IPS-15b (cell line): ENCODE results near the gene DSE.
"Not testable (repeated sequence)": the region's sequence is repeated elsewhere in the genome, so short reads cannot be mapped to it uniquely, and the experiment has no call there.

Source experiments
- H3K27me3 ChIP-seq: one replicate; pipeline ENCODE4 v1.6.1; 2013; ENCODE audit warnings: low read length; ENCODE audit not compliant: control insufficient read depth, insufficient read depth
- H3K36me3 ChIP-seq: one replicate; pipeline ENCODE4 v1.6.1; 2013; ENCODE audit warnings: low read length; ENCODE audit not compliant: control insufficient read depth, insufficient read depth
- H3K4me1 ChIP-seq: one replicate; pipeline ENCODE4 v1.6.1; 2013; ENCODE audit warnings: mild to moderate bottlenecking, low read length; ENCODE audit not compliant: control insufficient read depth, insufficient read depth
- H3K4me3 ChIP-seq: one replicate; pipeline ENCODE4 v1.5.1; 2013; ENCODE audit warnings: low read depth, low read length
- H3K9ac ChIP-seq: one replicate; pipeline ENCODE4 v1.6.1; 2013; ENCODE audit warnings: low read depth, mild to moderate bottlenecking, low read length
- H3K9me3 ChIP-seq: one replicate; pipeline ENCODE4 v1.6.1; 2013; ENCODE audit warnings: mild to moderate bottlenecking, low read length; ENCODE audit not compliant: control insufficient read depth, insufficient read depth

Gene DSE

DNA sequence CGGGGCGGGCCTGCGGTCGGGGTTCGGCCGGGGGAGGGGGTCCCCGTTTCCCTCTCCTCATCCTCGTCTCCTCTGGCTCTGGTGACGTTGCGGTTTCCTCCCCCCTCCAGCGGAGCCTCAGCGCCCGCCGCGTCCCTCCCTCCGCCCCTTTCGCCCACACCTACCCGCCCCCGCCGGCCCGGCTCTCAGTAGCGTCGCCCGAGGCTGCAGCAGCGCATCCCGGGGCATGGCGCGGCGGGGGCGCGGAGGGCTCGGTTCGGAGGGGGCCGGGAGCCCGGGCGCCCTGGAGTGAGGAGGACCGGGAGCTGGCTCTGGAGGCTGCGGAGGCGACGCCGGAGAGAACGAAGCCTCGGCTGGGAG, at the start of gene DSE:
DSE (plus strand) TSS at position 188 of the 360 bp plus-strand sequence. CDS start 28,304 bp downstream, outside the sequence.
- Histone ChIP-seq H3K9ac (peak within 1 kb of the TSS; percentile 66), H3K36me3 (no peaks in the 10 kb centered on the region), H3K4me3 (peak within 1 kb of the TSS; percentile 86), H3K9me3 (no peaks in the 10 kb centered on the region), H3K27me3 (no peaks in the 10 kb centered on the region), H3K4me1 (peaks cover 4% of the 10 kb centered on the region)

DNA sequence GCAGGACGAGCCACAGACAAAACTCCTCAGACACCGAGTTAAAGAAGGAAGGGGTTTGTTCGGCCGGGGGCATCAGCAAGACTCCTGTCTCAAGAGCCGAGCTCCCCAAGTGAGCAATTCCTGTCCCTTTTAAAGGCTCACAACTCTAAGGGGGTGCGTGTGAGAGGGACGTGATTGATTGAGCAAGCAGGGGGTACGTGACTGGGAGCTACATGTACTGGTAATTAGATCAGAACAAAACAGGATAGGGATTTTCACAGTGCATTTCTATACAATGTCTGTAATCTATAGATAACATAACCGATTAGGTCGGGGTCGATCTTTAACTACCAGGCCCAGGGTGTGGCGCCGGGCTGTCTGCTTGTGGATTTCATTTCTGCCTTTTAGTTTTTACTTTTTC, 48.8 kb upstream of the DSE start:
- not testable (repeated sequence) for H3K36me3 ChIP-seq, H3K4me3 ChIP-seq, H3K27me3 ChIP-seq, H3K9me3 ChIP-seq, H3K9ac ChIP-seq
- peaks cover 13% of the 10 kb centered on the region for H3K4me1 ChIP-seq

DNA sequence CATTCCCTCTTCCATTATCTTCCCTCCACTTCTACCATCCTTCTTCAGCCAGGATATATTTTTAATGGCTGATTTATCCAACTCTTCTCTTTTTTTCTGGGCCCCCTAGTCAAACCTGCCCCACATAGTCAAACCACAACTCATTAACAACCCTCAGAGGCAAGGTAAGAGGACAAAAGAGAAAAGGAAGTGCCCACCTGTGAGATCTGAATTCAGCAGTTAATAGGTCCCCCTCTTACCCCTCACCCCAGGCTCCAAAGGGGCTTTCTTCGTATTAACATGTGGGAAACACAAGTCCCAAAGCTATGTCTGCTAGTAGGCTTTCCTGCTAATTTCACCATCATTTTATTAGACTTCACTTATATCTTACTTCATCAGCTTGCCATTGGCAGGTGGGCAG, 46.9 kb upstream of the DSE start:
- H3K9me3 ChIP-seq = no peaks in the 10 kb centered on the region
- peaks cover 28% of the 10 kb centered on the region for H3K4me1 ChIP-seq
- no peak overlapping the region for H3K4me3 ChIP-seq
- no peaks in the 10 kb centered on the region for H3K36me3 ChIP-seq
- H3K9ac ChIP-seq = no peak overlapping the region
- H3K27me3 ChIP-seq = no peaks in the 10 kb centered on the region

DNA sequence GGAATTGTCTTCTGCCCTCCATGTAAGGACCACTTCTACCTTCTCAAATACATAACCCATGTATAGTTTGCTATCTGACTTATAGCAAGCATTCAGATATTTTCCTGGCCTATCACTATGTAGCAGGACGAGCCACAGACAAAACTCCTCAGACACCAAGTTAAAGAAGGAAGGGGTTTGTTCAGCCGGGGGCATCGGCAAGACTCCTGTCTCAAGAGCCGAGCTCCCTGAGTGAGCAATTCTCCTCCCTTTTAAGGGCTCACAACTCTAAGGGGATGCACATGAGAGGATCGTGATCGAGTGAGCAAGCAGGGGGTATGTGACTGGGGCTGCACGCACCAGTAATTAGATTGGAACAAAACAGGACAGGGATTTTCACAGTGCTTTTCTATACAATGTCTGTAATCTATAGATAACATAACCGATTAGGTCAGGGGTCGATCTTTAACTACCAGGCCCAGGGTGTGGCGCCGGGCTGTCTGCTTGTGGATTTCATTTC, 45.1 kb upstream of the DSE start:
- not testable (repeated sequence) for H3K4me3 ChIP-seq, H3K27me3 ChIP-seq, H3K9me3 ChIP-seq, H3K9ac ChIP-seq, H3K36me3 ChIP-seq
- H3K4me1 ChIP-seq = peaks cover 28% of the 10 kb centered on the region

DNA sequence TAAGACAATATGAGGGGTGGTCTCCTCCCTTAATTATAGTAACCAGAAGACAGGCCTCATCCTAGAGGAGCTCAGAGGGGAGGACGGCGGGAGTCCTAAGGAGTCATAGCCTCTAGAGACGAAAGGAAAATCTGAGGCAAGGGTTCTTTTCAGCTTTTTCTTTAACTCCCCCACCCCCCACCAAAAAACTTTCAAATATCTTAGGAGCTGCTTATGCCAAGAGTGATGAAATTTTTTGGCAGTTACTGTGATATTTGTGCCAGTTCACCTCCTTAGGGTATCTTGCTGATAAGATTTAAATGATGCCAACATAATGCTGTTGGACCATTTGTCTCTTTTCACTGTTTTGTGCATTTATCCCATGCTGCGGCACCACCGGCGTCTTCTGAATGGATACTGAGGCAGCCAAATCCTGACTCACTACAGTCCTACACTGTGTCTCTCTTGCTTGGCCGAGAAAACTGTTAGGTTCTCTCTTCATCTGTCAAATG, 44.5 kb upstream of the DSE start:
- Histone ChIP-seq H3K27me3 (no peaks in the 10 kb centered on the region), H3K9me3 (no peaks in the 10 kb centered on the region), H3K36me3 (no peaks in the 10 kb centered on the region), H3K9ac (no peak overlapping the region), H3K4me1 (peaks cover 28% of the 10 kb centered on the region), H3K4me3 (no peak overlapping the region)

DNA sequence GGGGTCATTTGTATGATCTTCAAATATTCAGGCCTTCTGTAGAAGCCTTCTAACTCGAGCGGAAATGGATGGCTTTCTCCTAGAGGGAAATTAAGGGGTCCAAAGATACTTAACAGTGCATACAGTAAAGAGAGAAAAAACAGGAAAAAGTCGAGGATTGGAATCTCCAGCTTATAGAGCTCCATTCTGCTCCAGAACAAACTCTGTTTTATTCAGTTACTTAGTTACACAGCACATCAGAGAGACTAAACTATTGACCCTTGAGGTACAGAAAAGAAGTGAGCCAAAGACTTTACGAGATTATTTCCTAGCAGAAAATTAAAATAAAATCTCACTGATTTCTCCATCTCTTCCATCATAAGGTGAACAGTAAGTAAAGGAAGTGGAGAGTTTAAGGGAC, 43.8 kb upstream of the DSE start:
- Histone ChIP-seq H3K4me3 (no peak overlapping the region), H3K9ac (no peak overlapping the region), H3K9me3 (no peaks in the 10 kb centered on the region), H3K4me1 (peaks cover 28% of the 10 kb centered on the region), H3K36me3 (no peaks in the 10 kb centered on the region), H3K27me3 (no peaks in the 10 kb centered on the region)

DNA sequence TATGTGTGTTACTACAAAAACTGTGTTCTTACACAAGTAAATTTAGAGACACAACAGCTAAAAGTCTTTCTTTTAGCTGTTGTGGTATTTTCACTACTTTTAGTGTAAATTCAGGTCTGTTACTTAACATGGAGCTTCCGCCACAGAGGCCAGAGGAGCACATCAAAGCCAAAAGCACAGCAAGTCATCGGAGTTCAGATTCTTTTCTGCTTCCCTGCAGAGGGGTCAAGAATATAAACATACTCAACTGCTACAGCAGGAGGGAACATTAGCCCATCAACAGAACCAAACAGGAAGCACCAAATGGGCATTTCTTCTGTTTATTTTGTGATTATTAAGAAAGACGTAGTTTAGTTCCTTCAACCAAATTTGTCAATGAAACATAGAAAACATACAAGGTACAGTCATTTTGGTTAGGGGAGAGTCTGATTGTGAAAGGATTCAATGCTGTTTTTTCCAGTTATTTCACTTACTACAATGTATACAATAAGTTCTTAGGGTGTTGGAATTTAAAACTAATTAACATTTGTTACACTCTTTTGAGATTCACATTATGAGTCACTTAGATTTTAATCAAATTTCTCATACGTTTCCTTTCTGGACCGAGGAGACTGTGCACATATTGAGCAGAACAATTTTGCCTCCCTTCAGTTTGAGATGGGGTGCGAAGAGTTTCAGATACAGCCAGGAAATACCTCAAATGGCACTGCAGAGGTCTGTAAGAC, 42.8 kb upstream of the DSE start:
- no peaks in the 10 kb centered on the region for H3K36me3 ChIP-seq
- no peak overlapping the region for H3K9ac ChIP-seq
- no peaks in the 10 kb centered on the region for H3K9me3 ChIP-seq
- no peaks in the 10 kb centered on the region for H3K27me3 ChIP-seq
- H3K4me1 ChIP-seq = peaks cover 28% of the 10 kb centered on the region
- H3K4me3 ChIP-seq = no peak overlapping the region

DNA sequence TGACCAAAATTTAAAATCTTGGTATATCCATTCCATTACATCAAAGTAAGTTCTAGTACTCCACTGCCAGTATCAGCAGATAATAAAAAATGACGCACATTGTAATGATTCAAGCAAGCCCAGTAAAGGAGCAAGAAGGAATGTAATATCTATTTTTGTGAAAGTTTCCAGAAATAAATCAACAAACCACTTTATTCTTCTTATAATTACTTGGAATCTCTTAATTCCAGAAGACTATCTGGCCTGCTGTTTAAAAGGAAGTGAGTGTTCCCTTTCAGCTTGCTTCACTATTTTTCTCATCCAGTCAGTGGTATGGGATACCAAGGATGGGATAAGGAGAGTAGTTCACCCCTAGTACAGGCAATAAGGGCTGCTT, 42.2 kb upstream of the DSE start:
- Histone ChIP-seq H3K36me3 (no peaks in the 10 kb centered on the region), H3K4me1 (peaks cover 28% of the 10 kb centered on the region), H3K27me3 (no peaks in the 10 kb centered on the region), H3K9me3 (no peaks in the 10 kb centered on the region), H3K9ac (no peak overlapping the region), H3K4me3 (no peak overlapping the region)

DNA sequence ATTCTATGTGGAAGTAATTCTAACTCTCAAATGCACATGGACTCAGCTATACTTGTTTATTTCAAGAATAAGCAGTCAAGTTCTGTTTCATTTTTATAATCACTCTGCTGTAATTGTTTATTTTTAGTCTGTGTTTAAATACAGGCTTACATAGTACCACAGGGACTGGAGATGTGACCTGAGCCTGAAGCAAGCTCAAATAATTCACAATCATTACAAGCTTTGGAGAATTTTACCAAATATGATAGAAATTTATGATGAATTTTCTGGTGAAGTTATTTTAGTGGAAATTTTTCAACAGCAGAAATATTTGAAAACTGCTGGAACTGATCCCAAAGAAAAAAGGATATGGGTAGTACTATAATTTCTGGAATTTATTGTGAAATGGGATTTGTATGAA, 41.6 kb upstream of the DSE start:
- Histone ChIP-seq H3K36me3 (no peaks in the 10 kb centered on the region), H3K9me3 (no peaks in the 10 kb centered on the region), H3K27me3 (no peaks in the 10 kb centered on the region), H3K4me1 (peaks cover 25% of the 10 kb centered on the region), H3K4me3 (no peak overlapping the region), H3K9ac (no peak overlapping the region)

DNA sequence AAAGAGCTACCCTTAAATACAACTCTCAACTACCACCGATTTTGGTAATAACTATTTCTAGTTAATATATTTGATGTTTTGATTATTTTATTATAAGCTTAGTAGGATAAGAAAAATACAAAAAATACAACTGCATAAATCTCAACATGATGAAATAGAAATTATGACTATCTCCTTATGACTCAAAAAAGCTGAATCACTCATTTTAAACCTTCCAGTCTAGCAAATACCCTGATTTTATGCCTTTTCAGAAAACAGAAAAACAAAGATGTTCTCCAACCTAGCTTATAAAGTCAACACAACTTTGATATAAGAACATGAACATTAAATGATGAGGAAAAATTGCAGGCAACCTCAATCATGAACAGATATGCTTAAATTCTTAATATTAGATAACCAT, 40.2 kb upstream of the DSE start:
- H3K9ac ChIP-seq = no peak overlapping the region
- H3K36me3 ChIP-seq = no peaks in the 10 kb centered on the region
- H3K9me3 ChIP-seq = no peaks in the 10 kb centered on the region
- H3K4me1 ChIP-seq = peaks cover 19% of the 10 kb centered on the region
- no peaks in the 10 kb centered on the region for H3K27me3 ChIP-seq
- H3K4me3 ChIP-seq = no peak overlapping the region

DNA sequence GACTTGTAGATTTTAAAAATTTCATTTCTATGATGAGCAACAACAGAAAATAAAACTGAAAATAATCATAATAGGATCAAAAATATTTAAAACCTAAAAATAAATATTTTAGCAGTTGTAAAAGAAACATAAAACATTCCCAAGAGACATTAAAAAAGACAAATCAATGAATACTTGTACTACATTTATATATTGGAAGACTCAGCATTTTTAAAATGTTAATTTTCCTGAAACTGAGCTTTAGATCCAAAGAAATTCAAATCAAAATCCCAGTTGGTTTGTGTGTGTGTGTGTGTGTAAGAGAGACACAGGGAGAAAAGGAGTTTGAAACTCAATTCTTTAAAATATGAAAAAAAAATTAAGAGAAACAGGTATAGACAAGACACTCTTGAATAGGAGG, 38.7 kb upstream of the DSE start:
- Histone ChIP-seq H3K4me1 (peaks cover 13% of the 10 kb centered on the region), H3K36me3 (no peaks in the 10 kb centered on the region), H3K27me3 (no peaks in the 10 kb centered on the region), H3K9ac (no peak overlapping the region), H3K9me3 (no peaks in the 10 kb centered on the region), H3K4me3 (no peak overlapping the region)

DNA sequence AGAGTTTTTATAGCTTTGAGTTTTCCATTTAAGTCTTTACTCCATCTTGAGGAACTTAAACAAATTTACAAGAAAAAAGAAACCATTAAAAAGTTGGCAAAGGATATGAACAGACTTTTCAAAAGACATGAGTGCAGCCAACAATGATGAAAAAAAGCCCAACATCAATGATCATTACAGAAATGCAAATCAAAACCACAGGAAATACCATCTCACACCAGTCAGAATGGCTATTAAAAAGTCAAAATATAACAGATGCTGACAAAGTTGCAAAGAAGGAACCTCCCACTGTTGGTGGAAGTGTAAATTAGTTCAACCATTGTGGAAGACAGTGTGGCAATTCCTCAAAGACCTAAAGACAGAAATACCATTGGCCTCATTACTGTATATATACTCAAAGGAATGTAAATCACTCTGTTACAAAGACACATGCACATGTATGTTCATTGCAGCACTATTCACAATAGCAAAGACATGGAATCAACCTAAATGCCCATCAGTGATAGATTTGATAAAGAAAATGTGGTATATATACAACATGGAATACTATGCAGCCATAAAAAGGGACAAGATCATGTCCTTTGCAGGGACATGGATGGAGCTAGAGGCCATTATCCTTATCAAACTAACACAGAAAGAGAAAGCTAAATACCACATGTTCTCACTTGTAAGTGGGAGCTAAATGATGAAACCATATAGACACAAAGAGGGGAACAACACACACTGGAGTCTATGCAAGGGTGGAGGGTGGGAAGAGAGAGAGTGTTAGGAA, 35.9 kb upstream of the DSE start:
- not testable (repeated sequence) for H3K4me1 ChIP-seq, H3K4me3 ChIP-seq, H3K9ac ChIP-seq

More for the DNA sequence above, 35.9 kb upstream of the DSE start:
- not testable (repeated sequence) for H3K9me3 ChIP-seq, H3K36me3 ChIP-seq, H3K27me3 ChIP-seq
